Stimulated activated CD4-positive, alpha-beta T cell treated with anti-CD3 and anti-CD28 coated beads, Interleukin-4, amount 100 ng/mL, for 1 hour (primary cell): ENCODE measurements around the gene GNB1L.
"Not testable (repeated sequence)": the region's sequence is repeated elsewhere in the genome, so short reads cannot be mapped to it uniquely, and the experiment has no call there.

Experiments
- DNase-seq: peaks from one replicate; pipeline ENCODE4 v3.0.0-alpha.2; 2020

GNB1L gene

DNA sequence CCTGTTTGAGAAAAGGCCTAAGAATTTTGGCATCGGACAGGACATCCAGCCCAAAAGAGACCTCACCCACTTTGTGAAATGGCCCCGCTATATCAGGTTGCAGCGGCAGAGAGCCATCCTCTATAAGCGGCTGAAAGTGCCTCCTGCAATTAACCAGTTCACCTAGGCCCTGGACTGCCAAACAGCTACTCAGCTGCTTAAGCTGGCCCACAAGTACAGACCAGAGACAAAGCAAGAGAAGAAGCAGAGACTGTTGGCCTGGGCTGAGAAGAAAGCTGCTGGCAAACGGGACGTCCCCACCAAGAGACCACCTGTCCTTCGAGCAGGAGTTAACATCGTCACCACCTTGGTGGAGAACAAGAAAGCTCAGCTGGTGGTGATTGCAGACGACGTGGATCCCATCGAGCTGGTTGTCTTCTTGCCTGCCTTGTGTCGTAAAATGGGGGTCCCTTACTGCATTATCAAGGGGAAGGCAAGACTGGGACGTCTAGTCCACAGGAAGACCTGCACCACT lies 62.2 kb downstream of the GNB1L start:
- not testable (repeated sequence) for DNase-seq

DNA sequence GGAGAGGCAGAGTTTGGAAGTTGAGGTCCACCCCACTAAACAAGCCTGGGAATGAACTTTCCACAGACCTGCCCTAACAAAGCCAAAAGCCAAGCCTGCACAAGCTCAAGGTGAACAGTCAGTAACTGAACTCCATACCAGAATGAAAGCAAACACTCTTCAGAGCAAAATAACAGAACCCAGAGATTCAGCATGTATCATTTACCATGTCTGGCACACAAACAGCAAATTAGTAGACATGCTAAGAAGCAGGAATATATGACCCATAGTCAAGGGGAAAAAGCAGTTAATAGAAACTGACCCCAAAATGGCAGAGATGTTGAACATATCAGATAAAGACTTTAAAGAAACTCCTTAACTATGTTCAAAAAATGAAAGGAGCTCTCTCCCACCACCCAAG lies 62.8 kb downstream of the GNB1L start:
- DNase-seq, result no peak

DNA sequence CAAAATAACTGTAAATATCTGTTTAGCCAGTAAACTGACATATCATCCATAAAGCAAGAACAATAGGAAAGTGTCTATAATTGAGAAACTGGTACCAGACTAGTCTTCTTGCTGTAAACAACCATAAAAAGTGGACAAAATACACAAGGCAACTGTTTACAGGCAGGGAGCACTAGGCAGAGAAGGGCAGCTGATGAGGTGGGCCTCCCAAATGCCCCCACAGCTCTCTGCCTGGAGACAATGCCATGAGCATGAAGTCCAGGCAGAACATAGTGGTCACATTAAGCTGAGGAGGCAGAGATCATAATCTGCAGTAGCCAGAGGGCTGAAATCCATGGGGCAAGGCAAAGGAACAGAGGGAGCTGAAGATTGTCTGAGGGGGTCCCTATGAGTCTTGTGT lies 63.4 kb downstream of the GNB1L start:
- no peak for DNase-seq

DNA sequence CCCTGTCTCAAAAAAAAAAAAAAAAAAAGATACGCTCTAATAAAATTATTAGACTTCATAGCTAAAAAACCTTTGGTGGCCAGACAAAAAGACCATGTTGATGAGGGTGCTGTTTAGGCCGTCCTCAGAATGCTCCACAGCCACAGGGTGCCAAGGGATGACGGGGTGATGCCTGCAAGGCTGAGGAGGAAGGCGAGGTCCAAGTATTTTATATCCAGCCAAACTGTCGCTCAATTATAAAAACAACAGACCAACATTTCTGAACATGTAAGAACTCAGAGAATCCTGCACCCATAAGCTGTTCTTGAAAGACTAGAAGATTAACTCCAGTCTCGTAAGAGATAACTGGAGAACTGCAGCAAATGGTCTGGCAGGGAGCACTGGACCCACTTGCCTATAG lies 64.8 kb downstream of the GNB1L start:
- DNase-seq, result no peak

DNA sequence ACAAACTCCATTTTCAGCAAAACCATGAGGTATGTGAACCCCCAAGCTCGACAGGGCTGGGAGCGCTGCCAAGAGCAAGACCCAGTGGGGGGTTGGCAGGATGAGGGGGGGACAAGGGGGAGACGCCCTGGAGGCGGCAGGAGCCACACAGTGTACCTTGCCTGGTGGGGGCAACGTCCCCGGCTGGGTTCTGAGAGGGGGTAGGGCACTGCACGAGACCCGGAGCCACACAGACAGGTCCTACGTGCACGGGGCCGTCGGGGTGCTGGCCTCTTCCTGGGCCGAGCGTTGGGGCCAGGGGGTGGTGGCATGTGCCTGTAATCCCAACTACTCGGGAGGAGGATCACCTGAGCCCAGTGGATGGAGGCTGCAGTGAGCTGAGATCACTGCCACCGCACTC lies 65.3 kb downstream of the GNB1L start:
- no peak for DNase-seq

DNA sequence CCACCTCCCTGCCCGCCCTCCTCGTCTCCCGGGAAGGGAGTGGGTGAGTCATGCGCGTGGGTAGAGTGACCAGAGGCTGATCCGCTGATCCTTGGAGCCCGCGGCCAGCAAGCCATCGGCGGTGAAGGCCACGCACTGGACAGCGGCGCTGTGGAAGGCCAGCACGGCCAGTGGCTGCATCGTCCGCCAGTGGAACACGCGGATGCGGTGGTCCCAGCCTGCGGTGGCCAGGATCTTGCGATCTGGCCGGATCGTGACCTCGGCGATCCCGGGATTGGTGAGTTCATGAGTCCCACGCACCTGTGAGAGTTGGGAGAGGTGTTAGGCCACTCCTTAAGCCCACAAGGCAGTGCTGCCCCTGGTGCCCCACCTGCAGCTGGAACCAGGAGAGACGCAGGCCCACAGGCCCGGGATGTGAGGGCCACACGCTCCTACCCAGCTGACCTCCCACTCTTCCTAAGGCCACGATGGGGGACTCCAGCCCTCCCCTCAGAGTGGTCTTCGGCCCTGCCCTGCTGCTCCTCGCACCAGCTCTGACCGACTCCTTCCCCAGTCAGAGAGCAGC lies 65.9 kb downstream of the GNB1L start:
- DNase-seq, result no peak

DNA sequence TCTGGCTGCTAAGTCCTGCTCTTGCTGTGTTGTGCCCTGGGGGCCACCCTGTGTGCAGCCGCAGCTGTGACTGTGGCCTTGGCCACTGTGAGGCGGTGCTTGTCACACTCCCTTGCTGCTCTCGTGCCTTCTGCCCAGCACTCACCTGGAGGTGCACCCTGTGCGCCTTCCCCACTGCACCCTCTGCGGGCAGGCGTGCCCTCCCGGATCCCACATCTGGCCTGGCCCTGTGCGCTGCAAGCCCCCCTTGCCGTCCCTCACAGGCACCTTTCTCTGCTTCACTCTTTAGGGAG lies 66.9 kb downstream of the GNB1L start:
- DNase-seq, result no peak

DNA sequence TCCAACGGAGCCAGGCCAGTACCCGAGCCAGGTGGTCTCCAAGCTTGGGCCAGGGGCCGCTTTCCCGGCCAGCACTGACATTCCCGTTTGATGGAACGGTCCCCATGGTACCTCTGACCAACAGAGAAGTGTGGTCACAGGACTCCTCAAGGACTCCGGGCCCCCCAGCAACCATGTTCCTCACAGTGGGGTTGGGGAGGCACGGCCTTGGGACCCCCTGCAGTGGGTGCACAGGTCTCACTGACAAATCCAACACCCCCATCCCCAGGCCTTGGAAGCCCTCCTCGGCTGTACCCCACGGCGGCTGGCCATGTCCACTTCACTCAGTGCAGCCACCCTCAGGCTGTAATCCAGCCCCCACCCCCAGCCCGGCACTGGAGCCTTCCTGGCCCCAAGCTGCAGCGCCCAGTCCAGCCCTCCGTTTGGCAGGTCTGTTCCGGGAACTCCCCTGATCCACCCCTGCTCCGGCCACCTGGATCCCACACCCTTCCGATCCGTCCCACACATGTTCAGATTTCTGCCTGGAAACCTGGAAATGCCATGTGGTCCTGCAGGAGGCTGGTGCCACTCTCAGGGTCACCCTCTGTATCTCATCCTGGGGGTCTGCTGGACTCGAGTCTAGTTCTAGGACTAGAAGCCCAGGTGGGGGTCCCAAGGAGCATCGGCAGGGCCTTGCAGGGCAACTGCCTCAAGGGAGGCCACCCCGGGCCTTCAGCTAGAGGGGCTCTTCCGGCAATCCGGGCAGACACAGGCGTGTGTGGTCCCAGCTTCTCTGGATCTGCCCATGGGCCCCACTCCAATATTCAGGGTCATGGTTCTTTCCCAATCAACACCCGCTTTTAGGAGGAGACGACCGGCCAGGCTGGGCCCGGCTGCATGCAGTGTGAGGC lies 67.5 kb downstream of the GNB1L start:
- DNase-seq, result no peak

DNA sequence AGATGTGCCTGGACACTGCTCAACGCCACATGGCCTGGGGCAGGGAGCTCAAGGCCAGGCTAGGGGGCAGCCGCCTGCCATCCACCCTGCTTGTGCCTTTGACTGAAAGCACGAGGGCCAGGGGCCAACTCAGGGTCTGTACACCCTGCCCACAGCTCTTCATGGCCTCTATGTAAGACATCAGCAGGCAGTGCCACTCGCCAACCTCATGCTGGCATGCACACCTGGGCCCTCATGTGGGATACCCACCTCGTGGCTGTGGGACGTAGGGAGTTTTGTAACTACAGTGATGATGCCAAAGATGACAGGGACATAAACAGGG lies 68.4 kb downstream of the GNB1L start:
- no peak for DNase-seq

DNA sequence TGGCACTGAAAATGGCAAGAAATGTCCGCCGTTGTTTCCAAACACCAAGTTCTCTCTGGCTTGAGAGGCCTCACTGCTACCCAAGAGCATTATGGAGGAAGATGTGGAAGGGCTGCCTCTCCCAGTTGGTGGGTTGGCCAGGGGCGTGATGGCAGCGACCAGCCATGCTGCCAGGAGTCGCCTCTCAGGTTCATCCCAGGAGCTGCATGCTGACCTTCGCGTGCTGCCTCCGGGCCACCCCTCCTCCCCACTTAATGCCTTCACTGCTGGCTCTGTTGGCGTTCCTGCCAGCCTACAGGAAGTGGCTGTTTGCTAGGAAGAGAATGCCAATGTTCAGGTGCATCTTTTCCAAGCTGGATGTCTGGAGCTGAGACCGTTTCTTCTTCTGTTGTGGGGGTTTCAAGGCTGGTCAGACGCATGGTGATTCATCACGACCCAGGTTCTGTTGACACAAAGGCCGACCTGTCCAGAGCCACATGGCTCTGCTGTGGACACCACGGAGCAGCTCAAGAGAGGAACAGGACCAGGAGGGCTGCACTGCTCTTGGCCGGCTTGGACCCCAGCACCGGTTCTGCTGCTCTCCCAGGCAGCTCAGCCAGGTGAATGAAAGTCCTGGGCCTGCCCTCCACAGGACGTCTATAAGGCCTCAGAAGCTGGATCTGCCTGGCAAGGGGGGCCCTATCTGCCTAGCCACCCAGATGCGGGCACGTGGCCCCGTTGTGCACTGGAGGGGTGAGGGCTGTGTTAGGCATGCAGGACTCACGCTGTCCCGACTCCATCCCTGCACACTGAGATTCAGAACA lies 69.0 kb downstream of the GNB1L start:
- DNase-seq, result no peak

DNA sequence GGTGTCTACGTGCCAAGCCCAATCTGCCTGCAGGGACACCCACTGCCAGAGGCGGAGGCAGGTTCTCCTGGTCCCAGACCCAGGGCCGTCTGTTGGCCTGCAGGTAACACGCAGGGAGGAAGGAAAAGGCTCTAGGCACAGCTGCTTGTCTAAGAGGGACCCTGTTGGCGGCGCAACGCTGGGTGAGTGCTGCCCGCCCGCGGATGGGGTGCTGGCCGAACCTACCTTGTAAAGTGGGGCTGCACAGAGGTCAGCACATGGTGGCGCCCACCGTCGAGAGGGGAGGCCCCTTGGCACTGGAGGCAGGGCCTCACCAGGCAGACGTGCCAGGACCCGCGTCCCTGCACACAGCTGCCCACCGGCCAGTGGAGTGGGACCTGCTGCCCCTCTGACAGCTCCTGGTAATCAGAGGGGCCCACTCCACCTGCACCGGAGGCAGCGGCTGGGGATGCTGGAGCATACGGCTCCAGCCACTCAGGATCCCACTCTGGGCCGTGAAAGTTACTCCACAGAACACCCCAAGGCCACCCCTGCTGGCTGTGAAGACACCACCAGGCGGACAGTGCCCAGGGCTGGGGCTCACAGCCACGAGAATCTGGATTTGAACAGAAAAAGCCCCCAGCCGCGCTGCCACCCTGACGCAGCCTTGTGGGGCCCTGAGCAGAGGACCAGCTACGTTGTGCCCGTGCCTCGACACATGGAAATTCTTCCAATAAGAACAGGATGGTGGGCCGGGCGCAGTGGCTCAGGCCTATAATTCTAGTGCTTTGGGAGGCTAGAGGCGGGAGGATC lies 70.1 kb downstream of the GNB1L start:
- no peak for DNase-seq

DNA sequence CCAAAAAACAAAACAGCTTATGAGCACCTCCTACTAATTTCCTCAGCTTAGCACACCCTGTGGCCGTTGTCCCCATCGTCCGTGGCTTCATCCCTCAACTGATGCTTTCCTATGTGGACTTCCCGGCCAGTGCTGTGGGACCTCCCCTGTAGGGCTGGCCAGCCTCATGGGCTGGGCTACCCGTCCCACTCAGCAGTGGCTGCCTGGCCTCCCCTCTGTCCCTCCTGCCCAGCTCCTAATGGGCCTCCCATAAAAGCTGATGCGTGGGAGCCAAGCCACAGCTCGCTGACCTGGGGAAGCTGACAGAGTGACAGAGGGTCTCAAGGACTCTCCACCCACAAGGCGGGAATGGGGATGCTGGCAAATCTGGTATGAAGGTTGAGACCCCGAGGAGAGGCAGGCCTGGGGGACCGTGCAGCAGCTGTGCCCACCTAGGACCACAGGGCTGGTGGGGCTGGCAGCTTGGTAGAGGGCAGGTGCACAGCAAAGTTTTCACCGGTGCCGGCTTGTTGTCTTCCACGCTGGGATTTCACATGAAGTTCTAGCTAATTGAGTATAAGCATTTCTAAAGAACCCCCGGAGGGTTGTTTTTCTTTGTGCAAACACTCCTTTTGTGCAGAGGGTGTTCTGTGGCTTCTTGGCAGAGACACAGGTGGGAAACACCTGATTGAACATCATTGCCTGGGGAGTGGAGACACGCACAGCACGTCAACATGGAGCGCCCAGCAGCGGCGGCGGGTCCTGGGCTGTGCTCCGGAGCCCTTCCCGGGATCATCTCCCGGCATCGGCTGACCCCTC lies 70.9 kb downstream of the GNB1L start:
- no peak for DNase-seq

DNA sequence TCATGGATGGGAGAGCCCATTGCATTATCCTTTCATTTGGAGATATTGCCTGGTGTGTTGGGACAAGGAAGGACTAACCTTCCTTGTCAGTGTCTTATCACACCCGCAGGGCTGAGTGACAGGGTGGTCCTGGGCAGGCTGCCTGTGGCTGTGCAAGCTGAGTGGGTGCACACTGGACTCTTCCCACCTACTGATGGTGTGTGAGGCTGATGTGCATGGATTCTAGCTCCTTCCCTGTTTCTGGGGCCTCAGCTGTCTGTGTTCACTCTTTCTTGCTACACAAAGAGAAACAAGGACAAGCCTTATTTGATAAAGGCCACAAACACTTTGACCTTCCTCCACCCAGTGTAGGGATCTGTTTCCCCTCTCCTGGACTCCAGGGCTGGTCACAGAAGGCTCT lies 72.1 kb downstream of the GNB1L start:
- no peak for DNase-seq

DNA sequence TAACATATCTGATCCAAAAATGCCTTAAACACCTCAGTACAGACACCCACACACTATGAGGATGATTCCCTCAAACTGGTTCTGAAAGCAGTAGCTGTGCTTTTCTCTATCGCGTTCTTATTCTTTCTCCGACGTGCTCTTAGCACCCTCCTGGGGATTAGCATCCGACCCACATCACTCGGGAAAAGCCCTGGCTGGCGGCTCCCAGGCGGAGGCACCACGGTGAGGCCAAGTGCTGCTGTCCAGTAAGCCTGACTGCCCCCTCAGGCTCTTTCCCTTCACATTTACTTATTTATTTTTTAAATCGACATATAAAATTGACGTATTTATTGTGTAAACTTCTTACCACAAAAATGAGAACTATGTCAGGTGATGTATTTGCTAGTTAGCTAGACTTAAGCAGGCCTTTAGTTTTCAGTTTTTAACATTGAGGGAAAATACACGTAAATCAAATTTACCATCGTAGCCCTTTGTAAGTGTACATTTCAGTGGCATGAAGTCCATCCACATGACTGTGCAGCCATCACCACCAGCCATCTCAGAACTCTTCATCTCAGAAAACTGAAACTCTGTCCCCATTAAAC lies 74.9 kb downstream of the GNB1L start:
- no peak for DNase-seq

DNA sequence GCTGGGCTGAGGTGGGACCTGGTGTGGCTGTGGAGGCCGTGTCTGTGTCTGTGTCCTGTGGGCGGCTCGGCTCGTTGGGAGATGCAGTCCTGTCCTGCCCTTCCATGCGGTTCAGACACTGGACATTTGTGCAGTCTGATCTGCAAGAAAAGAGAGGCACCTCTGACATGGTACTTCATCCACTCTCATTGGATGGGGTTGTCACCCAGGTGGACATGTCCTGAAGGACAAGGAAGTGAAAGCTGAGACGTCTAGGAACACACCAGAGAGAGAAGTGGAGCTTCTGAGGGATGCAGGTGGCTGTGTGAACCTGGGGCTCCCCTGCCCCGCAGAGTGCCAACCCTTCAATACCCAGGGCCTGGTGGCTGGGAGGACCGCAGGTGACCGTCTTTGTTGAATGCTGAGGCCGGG lies 75.7 kb downstream of the GNB1L start:
- no peak for DNase-seq

DNA sequence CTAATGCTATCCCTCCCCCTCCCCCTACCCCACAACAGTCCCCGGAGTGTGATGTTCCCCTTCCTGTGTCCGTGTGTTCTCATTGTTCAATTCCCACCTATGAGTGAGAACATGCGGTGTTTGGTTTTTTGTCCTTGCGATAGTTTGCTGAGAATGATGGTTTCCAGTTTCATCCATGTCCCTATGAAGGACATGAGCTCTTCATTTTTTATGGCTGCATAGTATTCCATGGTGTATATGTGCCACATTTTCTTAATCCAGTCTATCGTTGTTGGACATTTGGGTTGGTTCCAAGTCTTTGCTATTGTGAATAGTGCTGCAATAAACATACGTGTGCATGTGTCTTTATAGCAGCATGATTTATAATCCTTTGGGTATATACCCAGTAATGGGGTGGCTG lies 77.5 kb downstream of the GNB1L start:
- not testable (repeated sequence) for DNase-seq

DNA sequence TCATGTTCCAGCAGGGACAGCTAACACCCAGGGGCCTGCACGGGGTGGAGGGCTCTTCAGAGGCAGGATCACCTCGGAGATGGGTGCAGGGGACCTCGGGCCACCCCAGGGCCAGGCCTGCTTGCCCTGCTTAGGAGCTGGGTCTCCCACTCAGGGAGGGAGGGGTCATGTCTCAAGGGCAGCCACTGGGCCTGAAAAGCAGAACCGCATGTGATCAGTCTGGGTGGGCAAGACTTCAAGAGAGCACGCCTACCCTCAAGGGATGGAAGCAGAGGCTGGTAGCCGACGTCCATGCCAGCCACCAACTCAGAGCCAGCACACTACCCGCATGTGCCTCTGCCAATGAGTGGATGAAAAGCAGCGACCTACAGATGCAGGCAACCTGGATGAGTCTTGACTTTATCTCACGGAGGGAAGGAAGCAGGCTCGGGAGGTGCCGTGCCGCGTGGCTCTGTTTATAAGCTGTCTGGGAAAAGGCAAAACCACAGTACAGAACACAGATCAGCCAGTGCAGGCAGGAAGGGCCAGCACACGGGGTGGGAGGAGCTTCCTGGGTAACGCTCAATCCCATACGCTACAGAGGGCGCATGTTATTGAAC lies 78.1 kb downstream of the GNB1L start:
- DNase-seq, result no peak

DNA sequence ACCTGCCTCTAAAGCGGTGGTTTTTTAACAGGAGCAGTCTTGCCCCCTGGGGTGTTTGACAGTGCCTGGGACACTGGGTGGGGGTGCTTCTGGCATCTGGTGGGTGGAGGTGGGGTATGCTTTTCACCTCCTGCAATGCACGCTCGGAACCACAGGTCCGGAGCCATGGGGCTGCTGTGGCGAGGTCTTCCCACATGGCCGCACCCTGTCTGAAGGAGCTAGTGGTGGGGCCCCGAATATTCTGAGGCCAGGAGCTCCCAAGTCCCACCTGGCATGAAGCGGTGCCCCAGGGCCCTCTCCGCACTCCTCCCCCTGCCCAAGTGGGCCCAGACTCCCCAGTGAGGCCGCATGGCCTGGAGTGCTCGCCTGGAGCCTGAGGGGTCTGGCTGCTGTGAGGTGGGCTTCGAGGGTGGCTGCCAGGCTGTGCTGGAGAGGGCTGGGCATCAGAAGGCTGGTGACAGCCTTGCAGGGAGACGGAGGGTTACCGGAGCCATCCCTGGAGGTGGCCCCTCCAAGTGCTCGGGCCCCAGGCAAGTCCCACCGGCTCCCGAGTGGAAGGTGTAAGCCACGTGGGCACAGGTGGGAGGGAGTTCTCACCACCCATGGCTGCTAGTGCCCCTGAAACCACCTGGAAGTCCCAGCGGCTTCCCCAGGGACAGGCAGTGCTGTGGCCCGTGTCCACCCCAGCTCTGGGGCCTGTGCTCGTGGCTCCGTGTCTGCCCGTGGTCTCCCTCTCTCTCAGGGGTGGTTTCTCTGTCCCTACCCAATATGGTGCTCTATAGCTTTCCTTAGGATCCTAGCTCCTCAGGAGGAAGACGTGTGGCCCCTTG lies 79.0 kb downstream of the GNB1L start:
- no peak for DNase-seq

DNA sequence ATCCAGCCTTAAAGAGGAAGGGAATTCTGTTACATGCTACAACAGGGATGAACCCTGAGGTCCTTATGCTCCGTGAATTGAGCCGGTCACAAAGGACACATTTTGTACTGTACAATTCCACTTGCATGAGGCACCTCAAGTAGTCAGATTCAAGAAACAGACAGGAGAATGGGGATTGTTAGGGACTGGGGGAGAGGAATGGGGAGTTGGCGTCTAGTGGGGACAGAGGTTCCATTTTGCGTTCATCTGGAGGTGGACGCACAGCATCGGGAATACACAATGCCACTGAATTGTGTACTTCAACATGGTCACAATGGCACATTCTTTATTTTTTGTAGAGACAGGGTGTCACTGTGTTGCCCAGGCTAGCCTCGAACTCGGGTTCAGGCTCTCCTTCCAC lies 80.0 kb downstream of the GNB1L start:
- DNase-seq, result no peak

DNA sequence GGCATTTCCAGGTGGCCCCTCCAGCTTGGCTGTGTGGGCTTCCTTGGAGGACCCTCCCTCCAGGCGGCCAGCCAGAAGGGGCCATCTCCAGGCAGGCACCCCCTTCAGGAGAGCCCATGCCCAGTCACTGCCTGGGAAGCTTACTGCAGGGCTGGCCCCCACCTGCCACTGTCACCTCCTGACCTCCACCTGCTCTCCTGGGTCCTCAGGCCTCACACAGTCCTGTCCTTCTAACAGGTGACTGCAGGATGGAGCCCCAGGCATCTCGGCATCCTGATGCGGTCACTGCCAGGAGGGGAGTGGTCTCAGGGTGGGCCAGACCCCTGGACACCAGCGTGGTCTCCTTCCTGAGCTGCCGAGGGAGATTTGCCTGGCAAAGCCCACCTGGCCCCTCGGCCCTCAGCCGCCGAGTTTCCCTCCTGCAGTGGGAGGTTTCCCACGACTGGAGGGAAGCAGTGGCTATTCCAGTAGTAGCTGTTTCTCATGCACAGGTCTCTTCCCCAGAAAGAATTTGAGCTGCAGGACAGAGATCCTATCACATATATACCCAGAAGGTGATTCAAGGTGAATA lies 81.1 kb downstream of the GNB1L start:
- DNase-seq, result no peak
